ENCODE measurements around the gene WDR62.
"Not testable (repeated sequence)": the region's sequence is repeated elsewhere in the genome, so short reads cannot be mapped to it uniquely, and the experiment has no call there.

Gene WDR62

GRCh38 chr19:36023432-36023831 lies 31.3 kb upstream of the WDR62 start:
- Histone ChIP-seq H3K27me3 (ENCODE audit: low read depth, low read length) (no peaks in the 10 kb centered on the region), H3K36me3 (ENCODE audit: control insufficient read depth in 1 of 2, insufficient read depth in 2 of 2, low read length in 2 of 2) (peaks cover 10 to 55% of the 10 kb centered on the region in 2 donors), H3K4me1 (ENCODE audit: control insufficient read depth in 1 of 2, insufficient read depth in 2 of 2, low read length in 2 of 2) (no peaks in the 10 kb centered on the region), H3K27ac (ENCODE audit: low read length) (no peak overlapping the region), H3K9me3 (ENCODE audit: control insufficient read depth in 1 of 2, low read length in 2 of 2) (no peaks in the 10 kb centered on the region), H3K4me3 (ENCODE audit: low read depth in 1 of 2, low read length in 2 of 2) (no peak overlapping the region)

GRCh38 chr19:36025541-36025940 lies 29.2 kb upstream of the WDR62 start:
- Histone ChIP-seq H3K4me3 (ENCODE audit: low read depth in 1 of 2, low read length in 2 of 2) (no peak overlapping the region), H3K36me3 (ENCODE audit: control insufficient read depth in 1 of 2, insufficient read depth in 2 of 2, low read length in 2 of 2) (peaks cover 10 to 54% of the 10 kb centered on the region in 2 donors), H3K27me3 (ENCODE audit: low read depth, low read length) (no peaks in the 10 kb centered on the region), H3K9me3 (ENCODE audit: control insufficient read depth in 1 of 2, low read length in 2 of 2) (no peaks in the 10 kb centered on the region), H3K4me1 (ENCODE audit: control insufficient read depth in 1 of 2, insufficient read depth in 2 of 2, low read length in 2 of 2) (no peaks in the 10 kb centered on the region), H3K27ac (ENCODE audit: low read length) (no peak overlapping the region)

GRCh38 chr19:36026091-36026876 lies 28.4 kb upstream of the WDR62 start:
- H3K27ac ChIP-seq (ENCODE audit: low read length): no peak overlapping the region
- no peak overlapping the region for H3K4me3 ChIP-seq (ENCODE audit: low read depth in 1 of 2, low read length in 2 of 2)

GRCh38 chr19:36027696-36028095 lies 27.0 kb upstream of the WDR62 start:
- no peak overlapping the region for H3K4me3 ChIP-seq (ENCODE audit: low read depth in 1 of 2, low read length in 2 of 2)
- peaks cover 5 to 37% of the 10 kb centered on the region in 2 donors for H3K36me3 ChIP-seq (ENCODE audit: control insufficient read depth in 1 of 2, insufficient read depth in 2 of 2, low read length in 2 of 2)
- no peak overlapping the region for H3K27ac ChIP-seq (ENCODE audit: low read length)
- peaks cover 0 to 4% of the 10 kb centered on the region in 2 donors for H3K4me1 ChIP-seq (ENCODE audit: control insufficient read depth in 1 of 2, insufficient read depth in 2 of 2, low read length in 2 of 2)
- no peaks in the 10 kb centered on the region for H3K27me3 ChIP-seq (ENCODE audit: low read depth, low read length)
- H3K9me3 ChIP-seq (ENCODE audit: control insufficient read depth in 1 of 2, low read length in 2 of 2): no peaks in the 10 kb centered on the region

More at GRCh38 chr19:36026091-36026876, 28.4 kb upstream of the WDR62 start:
- Histone ChIP-seq H3K27me3 (ENCODE audit: low read depth, low read length) (no peaks in the 10 kb centered on the region), H3K36me3 (ENCODE audit: control insufficient read depth in 1 of 2, insufficient read depth in 2 of 2, low read length in 2 of 2) (peaks cover 10 to 47% of the 10 kb centered on the region in 2 donors), H3K4me1 (ENCODE audit: control insufficient read depth in 1 of 2, insufficient read depth in 2 of 2, low read length in 2 of 2) (no peaks in the 10 kb centered on the region), H3K9me3 (ENCODE audit: control insufficient read depth in 1 of 2, low read length in 2 of 2) (no peaks in the 10 kb centered on the region)

GRCh38 chr19:36028313-36029041 lies 26.2 kb upstream of the WDR62 start:
- H3K36me3 ChIP-seq (ENCODE audit: control insufficient read depth in 1 of 2, insufficient read depth in 2 of 2, low read length in 2 of 2): peaks cover 5 to 31% of the 10 kb centered on the region in 2 donors
- H3K4me3 ChIP-seq (ENCODE audit: low read depth in 1 of 2, low read length in 2 of 2): no peak overlapping the region
- H3K27ac ChIP-seq (ENCODE audit: low read length): no peak overlapping the region
- no peaks in the 10 kb centered on the region for H3K27me3 ChIP-seq (ENCODE audit: low read depth, low read length)
- H3K4me1 ChIP-seq (ENCODE audit: control insufficient read depth in 1 of 2, insufficient read depth in 2 of 2, low read length in 2 of 2): peaks cover 0 to 9% of the 10 kb centered on the region in 2 donors
- H3K9me3 ChIP-seq (ENCODE audit: control insufficient read depth in 1 of 2, low read length in 2 of 2): no peaks in the 10 kb centered on the region

GRCh38 chr19:36030264-36031148 lies 24.2 kb upstream of the WDR62 start:
- no peak overlapping the region for H3K4me3 ChIP-seq (ENCODE audit: low read depth in 1 of 2, low read length in 2 of 2)
- H3K27ac ChIP-seq (ENCODE audit: low read length): no peak overlapping the region
- H3K27me3 ChIP-seq (ENCODE audit: low read depth, low read length): no peaks in the 10 kb centered on the region
- H3K9me3 ChIP-seq (ENCODE audit: control insufficient read depth in 1 of 2, low read length in 2 of 2): no peaks in the 10 kb centered on the region
- H3K4me1 ChIP-seq (ENCODE audit: control insufficient read depth in 1 of 2, insufficient read depth in 2 of 2, low read length in 2 of 2): peaks cover 0 to 9% of the 10 kb centered on the region in 2 donors
- H3K36me3 ChIP-seq (ENCODE audit: control insufficient read depth in 1 of 2, insufficient read depth in 2 of 2, low read length in 2 of 2): peaks cover 10 to 30% of the 10 kb centered on the region in 2 donors

GRCh38 chr19:36031308-36031707 lies 23.4 kb upstream of the WDR62 start:
- Histone ChIP-seq H3K27ac (ENCODE audit: low read length) (no peak overlapping the region), H3K27me3 (ENCODE audit: low read depth, low read length) (no peaks in the 10 kb centered on the region), H3K36me3 (ENCODE audit: control insufficient read depth in 1 of 2, insufficient read depth in 2 of 2, low read length in 2 of 2) (peaks cover 5 to 22% of the 10 kb centered on the region in 2 donors), H3K4me1 (ENCODE audit: control insufficient read depth in 1 of 2, insufficient read depth in 2 of 2, low read length in 2 of 2) (peaks cover 0 to 9% of the 10 kb centered on the region in 2 donors), H3K4me3 (ENCODE audit: low read depth in 1 of 2, low read length in 2 of 2) (no peak overlapping the region), H3K9me3 (ENCODE audit: control insufficient read depth in 1 of 2, low read length in 2 of 2) (no peaks in the 10 kb centered on the region)

- H3K27ac ChIP-seq (ENCODE audit: low read length): no peak within 1 kb of the TSS
Observed at GRCh38 chr19:36032251-36033104, 22.2 kb upstream of the WDR62 start, which contains the start of gene CLIP3. CLIP3 (minus strand) TSS chr19:36032873; CDS start chr19:36032357, 516 bp downstream.

GRCh38 chr19:36040495-36040894 lies 14.2 kb upstream of the WDR62 start:
- Histone ChIP-seq H3K4me3 (ENCODE audit: low read depth in 1 of 2, low read length in 2 of 2) (no peak overlapping the region), H3K9me3 (ENCODE audit: control insufficient read depth in 1 of 2, low read length in 2 of 2) (no peaks in the 10 kb centered on the region), H3K27me3 (ENCODE audit: low read depth, low read length) (no peaks in the 10 kb centered on the region), H3K4me1 (ENCODE audit: control insufficient read depth in 1 of 2, insufficient read depth in 2 of 2, low read length in 2 of 2) (peaks cover 4 to 24% of the 10 kb centered on the region in 2 donors), H3K36me3 (ENCODE audit: control insufficient read depth in 1 of 2, insufficient read depth in 2 of 2, low read length in 2 of 2) (peaks cover 3 to 9% of the 10 kb centered on the region in 2 donors), H3K27ac (ENCODE audit: low read length) (no peak overlapping the region)

More at GRCh38 chr19:36032251-36033104, 22.2 kb upstream of the WDR62 start, which contains the start of gene CLIP3:
- Histone ChIP-seq H3K36me3 (ENCODE audit: control insufficient read depth in 1 of 2, insufficient read depth in 2 of 2, low read length in 2 of 2) (peaks cover 5 to 11% of the 10 kb centered on the region in 2 donors), H3K4me1 (ENCODE audit: control insufficient read depth in 1 of 2, insufficient read depth in 2 of 2, low read length in 2 of 2) (peaks cover 0 to 9% of the 10 kb centered on the region in 2 donors), H3K4me3 (ENCODE audit: low read depth in 1 of 2, low read length in 2 of 2) (peak within 1 kb of the TSS; percentile 51 to 82), H3K27me3 (ENCODE audit: low read depth, low read length) (no peaks in the 10 kb centered on the region), H3K9me3 (ENCODE audit: control insufficient read depth in 1 of 2, low read length in 2 of 2) (no peaks in the 10 kb centered on the region)

GRCh38 chr19:36041092-36041491 lies 13.6 kb upstream of the WDR62 start:
- H3K36me3 ChIP-seq (ENCODE audit: control insufficient read depth in 1 of 2, insufficient read depth in 2 of 2, low read length in 2 of 2); H3K4me3 ChIP-seq (ENCODE audit: low read depth in 1 of 2, low read length in 2 of 2); H3K9me3 ChIP-seq (ENCODE audit: control insufficient read depth in 1 of 2, low read length in 2 of 2); H3K27me3 ChIP-seq (ENCODE audit: low read depth, low read length): not testable (repeated sequence)
- H3K4me1 ChIP-seq (ENCODE audit: control insufficient read depth in 1 of 2, insufficient read depth in 2 of 2, low read length in 2 of 2): peaks cover 4 to 27% of the 10 kb centered on the region in 2 donors
- H3K27ac ChIP-seq (ENCODE audit: low read length): peak overlapping the region; percentile 45

Measured in muscle layer of duodenum (tissue), 2 donors.